ENCODE results near the gene JAK1. TPM values are rescaled to one million over a fixed set of nuclear protein-coding genes. Genes with fewer than 3 reads are reported as not detected.

Gene JAK1
- total RNA-seq, 3 donors from 2014 or later (not counting 1 experiment from before 2014, with no cell fraction given): 507 to 626 (median 526) TPM

DNA sequence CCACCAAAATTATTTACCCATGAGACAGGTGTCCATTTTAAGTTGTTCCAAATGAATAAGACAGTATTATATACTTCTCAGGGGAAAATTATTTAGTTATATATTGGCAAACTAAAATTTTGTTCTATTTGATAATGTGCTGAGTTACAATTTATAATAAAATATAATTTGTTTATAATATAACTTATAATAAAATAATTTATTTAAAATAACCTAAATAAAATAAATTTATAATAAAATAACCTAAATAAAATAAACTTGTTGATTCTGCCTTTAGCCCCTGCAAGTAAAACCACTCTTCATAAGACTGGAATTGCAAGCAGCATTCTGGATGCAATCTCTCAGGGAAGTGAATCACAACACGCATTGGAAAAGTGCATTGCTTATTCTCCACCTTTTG, 151.9 kb downstream of the JAK1 start:
- H3K36me3 Mint-ChIP-seq: no peaks in the 10 kb centered on the region
- intact Hi-C loops (cut with micrococcal nuclease): no loop called here
- no peaks in the 10 kb centered on the region for H3K27me3 ChIP-seq (ENCODE audit: control insufficient read depth, insufficient read depth, low read length)
- H3K4me1 Mint-ChIP-seq: no peaks in the 10 kb centered on the region
- H3K9me3 ChIP-seq (ENCODE audit: control insufficient read depth, insufficient read depth, low read length): no peaks in the 10 kb centered on the region
- peaks cover 2 to 3% of the 10 kb centered on the region in 2 donors for H3K9me3 Mint-ChIP-seq
- no peak overlapping the region for H3K4me3 Mint-ChIP-seq
- H3K27ac ChIP-seq (ENCODE audit: low read length): no peak overlapping the region
- DNase-seq: no peak
- H3K36me3 ChIP-seq (ENCODE audit: control insufficient read depth, insufficient read depth, low read length): no peaks in the 10 kb centered on the region
- no peaks in the 10 kb centered on the region for H3K27me3 Mint-ChIP-seq (ENCODE audit: low read depth in 2 of 2)
- H3K4me1 ChIP-seq (ENCODE audit: control insufficient read depth, insufficient read depth, low read length): no peaks in the 10 kb centered on the region
- no peak for ATAC-seq
- H3K4me3 ChIP-seq (ENCODE audit: low read length): no peak overlapping the region
- TF ChIP-seq, protein P1, sequence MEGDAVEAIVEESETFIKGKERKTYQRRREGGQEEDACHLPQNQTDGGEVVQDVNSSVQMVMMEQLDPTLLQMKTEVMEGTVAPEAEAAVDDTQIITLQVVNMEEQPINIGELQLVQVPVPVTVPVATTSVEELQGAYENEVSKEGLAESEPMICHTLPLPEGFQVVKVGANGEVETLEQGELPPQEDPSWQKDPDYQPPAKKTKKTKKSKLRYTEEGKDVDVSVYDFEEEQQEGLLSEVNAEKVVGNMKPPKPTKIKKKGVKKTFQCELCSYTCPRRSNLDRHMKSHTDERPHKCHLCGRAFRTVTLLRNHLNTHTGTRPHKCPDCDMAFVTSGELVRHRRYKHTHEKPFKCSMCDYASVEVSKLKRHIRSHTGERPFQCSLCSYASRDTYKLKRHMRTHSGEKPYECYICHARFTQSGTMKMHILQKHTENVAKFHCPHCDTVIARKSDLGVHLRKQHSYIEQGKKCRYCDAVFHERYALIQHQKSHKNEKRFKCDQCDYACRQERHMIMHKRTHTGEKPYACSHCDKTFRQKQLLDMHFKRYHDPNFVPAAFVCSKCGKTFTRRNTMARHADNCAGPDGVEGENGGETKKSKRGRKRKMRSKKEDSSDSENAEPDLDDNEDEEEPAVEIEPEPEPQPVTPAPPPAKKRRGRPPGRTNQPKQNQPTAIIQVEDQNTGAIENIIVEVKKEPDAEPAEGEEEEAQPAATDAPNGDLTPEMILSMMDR (IDR thresholded peaks at IDR 0.05): no peak
- H3K27ac Mint-ChIP-seq: no peak overlapping the region
- WGBS (ENCODE audit: insufficient coverage): 80% methylated on average over 1 of the region's 1 CpG

- no peak overlapping the region for H3K4me3 ChIP-seq (ENCODE audit: low read length)
- Mint-ChIP-seq H3K27ac (no peak overlapping the region), H3K36me3 (no peaks in the 10 kb centered on the region), H3K27me3 (ENCODE audit: low read depth in 2 of 2) (no peaks in the 10 kb centered on the region), H3K9me3 (no peaks in the 10 kb centered on the region), H3K4me1 (no peaks in the 10 kb centered on the region), H3K4me3 (no peak overlapping the region)
- no peaks in the 10 kb centered on the region for H3K36me3 ChIP-seq (ENCODE audit: control insufficient read depth, insufficient read depth, low read length)
- no peaks in the 10 kb centered on the region for H3K4me1 ChIP-seq (ENCODE audit: control insufficient read depth, insufficient read depth, low read length)
- intact Hi-C loops (cut with micrococcal nuclease): no loop called here
- WGBS (ENCODE audit: insufficient coverage): 84% methylated on average over 4 of the region's 6 CpGs
- TF ChIP-seq, protein P1 (IDR thresholded peaks at IDR 0.05): no peak
- DNase-seq (no peak), ATAC-seq (no peak)
- H3K9me3 ChIP-seq (ENCODE audit: control insufficient read depth, insufficient read depth, low read length): no peaks in the 10 kb centered on the region
- no peak overlapping the region for H3K27ac ChIP-seq (ENCODE audit: low read length)
- H3K27me3 ChIP-seq (ENCODE audit: control insufficient read depth, insufficient read depth, low read length): no peaks in the 10 kb centered on the region
Measured at GRCh38 chr1:64811131-64811530, 155.2 kb downstream of the JAK1 start.

- TF ChIP-seq, protein P1 (IDR thresholded peaks at IDR 0.05): no peak
- H3K4me3 ChIP-seq (ENCODE audit: low read length): no peak overlapping the region
Measured at GRCh38 chr1:64810001-64810400, 156.3 kb downstream of the JAK1 start.

GRCh38 chr1:64809309-64809708, 157.0 kb downstream of the JAK1 start:
- H3K4me1 Mint-ChIP-seq: no peaks in the 10 kb centered on the region
- TF ChIP-seq, protein P1 (IDR thresholded peaks at IDR 0.05): no peak
- intact Hi-C loops (cut with micrococcal nuclease): no loop called here

More at GRCh38 chr1:64810001-64810400, 156.3 kb downstream of the JAK1 start:
- no peak for DNase-seq
- Histone ChIP-seq H3K36me3 (ENCODE audit: control insufficient read depth, insufficient read depth, low read length) (no peaks in the 10 kb centered on the region), H3K9me3 (ENCODE audit: control insufficient read depth, insufficient read depth, low read length) (no peaks in the 10 kb centered on the region), H3K27me3 (ENCODE audit: control insufficient read depth, insufficient read depth, low read length) (no peaks in the 10 kb centered on the region), H3K4me1 (ENCODE audit: control insufficient read depth, insufficient read depth, low read length) (no peaks in the 10 kb centered on the region), H3K27ac (ENCODE audit: low read length) (no peak overlapping the region)
- no peak overlapping the region for H3K4me3 Mint-ChIP-seq
- H3K36me3 Mint-ChIP-seq: no peaks in the 10 kb centered on the region
- intact Hi-C loops (cut with micrococcal nuclease): no loop called here
- H3K9me3 Mint-ChIP-seq: no peaks in the 10 kb centered on the region
- no peaks in the 10 kb centered on the region for H3K27me3 Mint-ChIP-seq (ENCODE audit: low read depth in 2 of 2)
- H3K27ac Mint-ChIP-seq: no peak overlapping the region
- no CpG with 5 or more reads among the region's 1 CpG for WGBS (ENCODE audit: insufficient coverage)
- H3K4me1 Mint-ChIP-seq: no peaks in the 10 kb centered on the region
- ATAC-seq: no peak

More at GRCh38 chr1:64809309-64809708, 157.0 kb downstream of the JAK1 start:
- Mint-ChIP-seq H3K27ac (no peak overlapping the region), H3K27me3 (ENCODE audit: low read depth in 2 of 2) (no peaks in the 10 kb centered on the region), H3K36me3 (no peaks in the 10 kb centered on the region), H3K4me3 (no peak overlapping the region), H3K9me3 (no peaks in the 10 kb centered on the region)
- no peak for ATAC-seq
- Histone ChIP-seq H3K4me1 (ENCODE audit: control insufficient read depth, insufficient read depth, low read length) (no peaks in the 10 kb centered on the region), H3K27me3 (ENCODE audit: control insufficient read depth, insufficient read depth, low read length) (no peaks in the 10 kb centered on the region), H3K27ac (ENCODE audit: low read length) (no peak overlapping the region), H3K4me3 (ENCODE audit: low read length) (no peak overlapping the region), H3K9me3 (ENCODE audit: control insufficient read depth, insufficient read depth, low read length) (no peaks in the 10 kb centered on the region), H3K36me3 (ENCODE audit: control insufficient read depth, insufficient read depth, low read length) (no peaks in the 10 kb centered on the region)
- no peak for DNase-seq
